ENCODE data around the gene RTN4. TPM values are rescaled to one million over a fixed set of nuclear protein-coding genes. Genes with fewer than 3 reads are reported as not detected.

The RTN4 gene
- total RNA-seq, 1 experiment from 2014 or later = 200 TPM

GRCh38 chr2:54984476-54984875, 65.8 kb downstream of the RTN4 start:
- Histone ChIP-seq H3T11ph (ENCODE audit: low read length) (no peak overlapping the region), H2BK20ac (ENCODE audit: low read depth, low read length, poor library complexity, severe bottlenecking) (no peak overlapping the region), H4K20me1 (ENCODE audit: control insufficient read depth, insufficient read depth, insufficient read length) (no peaks in the 10 kb centered on the region), H3K79me2 (ENCODE audit: insufficient read depth, low read length) (peaks cover 6% of the 10 kb centered on the region; the same call in 1 of the 2 replicates), H3K18ac (ENCODE audit: insufficient read length, low read depth, low read length) (no peak overlapping the region), H3K14ac (ENCODE audit: insufficient read depth, low read length) (no peak overlapping the region), H4K8ac (replicated peaks; ENCODE audit: insufficient read length, low read depth, low read length) (no peak overlapping the region), H2BK12ac (ENCODE audit: insufficient read length, low read depth, low read length) (no peak overlapping the region), H2BK15ac (ENCODE audit: low read depth, low read length) (no peak overlapping the region), H3K4me2 (ENCODE audit: insufficient read depth, insufficient read length, low read length) (no peak overlapping the region), H2AK5ac (ENCODE audit: insufficient read length, low read length) (no peak overlapping the region), H4K5ac (ENCODE audit: insufficient read length, low read depth, low read length) (no peak overlapping the region), H3K9ac (ENCODE audit: extremely low read depth, insufficient read length, low read length) (no peak overlapping the region), H3K23ac (ENCODE audit: insufficient read length, low read depth, low read length) (no peak overlapping the region), H3K4me1 (ENCODE audit: insufficient read depth, low read length) (no peaks in the 10 kb centered on the region; the same call in 1 of the 2 replicates), H3K23me2 (ENCODE audit: insufficient read length, low read depth, low read length, poor library complexity, severe bottlenecking) (no peaks in the 10 kb centered on the region), H3K4ac (ENCODE audit: low read depth, low read length) (no peak overlapping the region), H2AFZ (ENCODE audit: low read length) (no peak overlapping the region), H3K56ac (ENCODE audit: insufficient read length, low read depth, low read length) (no peak overlapping the region), H3K79me1 (ENCODE audit: insufficient read depth, low read depth, low read length, poor library complexity, severe bottlenecking) (peaks cover 8% of the 10 kb centered on the region), H3K9me3 (ENCODE audit: control insufficient read depth, low read depth, low read length) (no peaks in the 10 kb centered on the region), H3K27me3 (ENCODE audit: insufficient read depth, low read length) (no peaks in the 10 kb centered on the region), H2BK120ac (ENCODE audit: low read depth, low read length, poor library complexity, severe bottlenecking) (no peak overlapping the region), H2BK5ac (ENCODE audit: insufficient read length, low read length) (no peak overlapping the region), H3K27ac (ENCODE audit: insufficient read length, low read depth, low read length) (no peak overlapping the region), H4K91ac (ENCODE audit: insufficient read length, low read depth, low read length) (no peak overlapping the region)
- DNase-seq = no peak
- no peak for TF ChIP-seq CTCF (conservative IDR thresholded peaks at IDR 0.05)
- Mint-ChIP-seq H3K4me3 (no peak overlapping the region), H3K4me1 (peaks cover 16 to 21% of the 10 kb centered on the region in 2 experiments), H3K27me3 (ENCODE audit: low read depth) (no peaks in the 10 kb centered on the region), H3K9me3 (no peaks in the 10 kb centered on the region), H3K27ac (no peak overlapping the region), H3K36me3 (ENCODE audit: insufficient read depth in 1 of 3, low read depth in 3 of 3) (peaks cover 21 to 45% (median 31%) of the 10 kb centered on the region in 3 experiments; a peak in 6 of 7 replicates)

All from H9 (cell line).